Activated CD8-positive, alpha-beta memory T cell treated with anti-CD3 and anti-CD28 coated beads, Interleukin-2, amount 50 U/mL, for 24 hours (primary cell): ENCODE results near the gene RLF.

ENCODE experiments used
- DNase-seq: peaks from one replicate; pipeline ENCODE4 v3.0.0-alpha.2; 2020; ENCODE audit errors: extremely low read depth

The RLF gene

GRCh38 chr1:40232444-40232843 lies 71.3 kb downstream of the RLF start:
- DNase-seq = peak; percentile 18

GRCh38 chr1:40239626-40240025 lies 78.4 kb downstream of the RLF start:
- DNase-seq = no peak

- no peak for DNase-seq
Observed at GRCh38 chr1:40240390-40240789, 79.2 kb downstream of the RLF start.

GRCh38 chr1:40241362-40241761 lies 80.2 kb downstream of the RLF start:
- DNase-seq = no peak

- DNase-seq = no peak
Observed at GRCh38 chr1:40243351-40243750, 82.2 kb downstream of the RLF start.

GRCh38 chr1:40244138-40244744 lies 83.1 kb downstream of the RLF start:
- DNase-seq = no peak

GRCh38 chr1:40245686-40246085 lies 84.5 kb downstream of the RLF start:
- DNase-seq = no peak

GRCh38 chr1:40247655-40248054 lies 86.5 kb downstream of the RLF start, which contains the start of gene TMCO2:
Gene TMCO2 (plus strand): TSS chr1:40247937. CDS start chr1:40247994, 57 bp downstream.
- DNase-seq = no peak

GRCh38 chr1:40248412-40248811 lies 87.2 kb downstream of the RLF start:
- DNase-seq = no peak

- no peak for DNase-seq
Observed at GRCh38 chr1:40251456-40251855, 90.3 kb downstream of the RLF start.

- DNase-seq = no peak
Observed at GRCh38 chr1:40252601-40253000, 91.4 kb downstream of the RLF start.

GRCh38 chr1:40255231-40255630 lies 94.0 kb downstream of the RLF start:
- DNase-seq = no peak

- no peak for DNase-seq
Observed at GRCh38 chr1:40256401-40257084, 95.4 kb downstream of the RLF start.

GRCh38 chr1:40257313-40257687 lies 96.1 kb downstream of the RLF start:
- DNase-seq = no peak

GRCh38 chr1:40257688-40258444 lies 96.7 kb downstream of the RLF start, which contains the start of gene ZMPSTE24:
Gene ZMPSTE24 (plus strand): TSS chr1:40258236. CDS start chr1:40258272, 36 bp downstream.
- DNase-seq = peak; percentile 93

- DNase-seq = no peak
Observed at GRCh38 chr1:40258445-40258769, 97.2 kb downstream of the RLF start.

GRCh38 chr1:40264354-40264781 lies 103.2 kb downstream of the RLF start:
- no peak for DNase-seq

GRCh38 chr1:40265298-40265697 lies 104.1 kb downstream of the RLF start:
- no peak for DNase-seq

GRCh38 chr1:40265919-40266318 lies 104.7 kb downstream of the RLF start:
- no peak for DNase-seq

GRCh38 chr1:40266786-40267535 lies 105.8 kb downstream of the RLF start:
- DNase-seq = no peak

- no peak for DNase-seq
Observed at GRCh38 chr1:40267767-40268187, 106.6 kb downstream of the RLF start.

- no peak for DNase-seq
Observed at GRCh38 chr1:40268211-40268610, 107.0 kb downstream of the RLF start.
